ENCODE results near the gene SPSB1. TPM values are rescaled to one million over a fixed set of nuclear protein-coding genes. Genes with fewer than 3 reads are reported as not detected.

Gene SPSB1
- total RNA-seq, 1 donor from 2014 or later, result 78.6 TPM

DNA sequence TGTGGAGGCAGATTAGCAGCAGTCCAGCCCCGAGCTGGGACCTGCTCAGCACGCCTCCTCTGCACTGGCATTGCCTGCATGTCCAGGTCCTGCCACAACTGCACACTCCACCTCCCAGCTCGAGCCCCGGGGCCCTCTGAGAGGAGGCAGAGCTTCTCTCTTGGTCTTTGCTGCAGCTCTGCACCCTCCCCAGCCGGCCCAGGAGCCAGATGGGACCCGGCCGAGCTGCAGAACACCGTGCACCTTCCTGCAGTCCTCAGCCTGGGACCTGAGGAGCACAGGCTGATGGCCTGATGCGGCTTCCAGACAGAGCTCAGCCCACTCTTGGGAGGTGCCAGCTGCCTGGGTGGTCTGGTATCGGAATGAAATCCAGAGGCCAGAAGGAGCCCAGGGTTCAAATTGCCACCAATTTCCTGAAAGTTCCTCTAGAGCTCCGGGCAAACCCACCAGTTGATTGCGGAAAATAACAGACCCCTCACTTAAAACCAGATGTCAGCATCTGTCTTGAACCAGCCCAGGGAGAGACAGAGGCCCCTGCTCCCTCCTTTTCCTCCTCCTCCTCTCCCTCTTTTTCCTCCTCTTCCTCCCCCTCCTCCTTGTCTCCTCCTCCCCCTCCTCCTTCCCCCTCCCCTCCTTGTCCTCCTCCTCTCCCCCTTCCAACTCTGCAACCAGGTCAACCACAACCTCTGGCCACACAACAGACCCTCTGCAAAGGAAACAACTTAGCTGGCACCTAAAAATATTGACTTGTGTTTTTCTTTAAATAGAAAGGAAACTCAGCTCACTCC, 10.6 kb upstream of the SPSB1 start:
- TF ChIP-seq, protein P1, sequence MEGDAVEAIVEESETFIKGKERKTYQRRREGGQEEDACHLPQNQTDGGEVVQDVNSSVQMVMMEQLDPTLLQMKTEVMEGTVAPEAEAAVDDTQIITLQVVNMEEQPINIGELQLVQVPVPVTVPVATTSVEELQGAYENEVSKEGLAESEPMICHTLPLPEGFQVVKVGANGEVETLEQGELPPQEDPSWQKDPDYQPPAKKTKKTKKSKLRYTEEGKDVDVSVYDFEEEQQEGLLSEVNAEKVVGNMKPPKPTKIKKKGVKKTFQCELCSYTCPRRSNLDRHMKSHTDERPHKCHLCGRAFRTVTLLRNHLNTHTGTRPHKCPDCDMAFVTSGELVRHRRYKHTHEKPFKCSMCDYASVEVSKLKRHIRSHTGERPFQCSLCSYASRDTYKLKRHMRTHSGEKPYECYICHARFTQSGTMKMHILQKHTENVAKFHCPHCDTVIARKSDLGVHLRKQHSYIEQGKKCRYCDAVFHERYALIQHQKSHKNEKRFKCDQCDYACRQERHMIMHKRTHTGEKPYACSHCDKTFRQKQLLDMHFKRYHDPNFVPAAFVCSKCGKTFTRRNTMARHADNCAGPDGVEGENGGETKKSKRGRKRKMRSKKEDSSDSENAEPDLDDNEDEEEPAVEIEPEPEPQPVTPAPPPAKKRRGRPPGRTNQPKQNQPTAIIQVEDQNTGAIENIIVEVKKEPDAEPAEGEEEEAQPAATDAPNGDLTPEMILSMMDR (IDR thresholded peaks at IDR 0.05; ENCODE audit: partially characterized antibody, unreplicated experiment), result no peak
- Mint-ChIP-seq H3K27ac (ENCODE audit: unreplicated experiment) (no peak overlapping the region), H3K9me3 (ENCODE audit: unreplicated experiment) (peaks cover 6% of the 10 kb centered on the region), H3K27me3 (ENCODE audit: unreplicated experiment) (peaks cover 8% of the 10 kb centered on the region), H3K36me3 (ENCODE audit: unreplicated experiment) (peaks cover 18% of the 10 kb centered on the region), H3K4me3 (ENCODE audit: unreplicated experiment) (no peak overlapping the region), H3K4me1 (ENCODE audit: low read depth, unreplicated experiment) (peaks cover 3% of the 10 kb centered on the region)
- DNase-seq, result no peak

DNA sequence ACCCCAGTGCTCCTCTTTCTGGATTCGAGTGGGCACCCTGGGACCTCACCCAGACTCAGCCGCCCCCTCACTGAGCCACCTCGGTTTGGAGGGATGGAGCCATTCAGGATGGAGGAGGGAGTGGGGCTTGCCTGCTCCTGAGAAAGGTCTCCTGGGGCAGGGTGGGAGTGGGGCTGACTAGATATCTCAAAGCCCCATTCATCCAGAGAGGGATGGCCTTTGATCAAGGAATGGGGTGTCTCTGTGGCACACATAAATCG, 10.1 kb upstream of the SPSB1 start:
- no peak for DNase-seq
- peaks cover 8% of the 10 kb centered on the region for H3K27me3 Mint-ChIP-seq (ENCODE audit: unreplicated experiment)
- no peak overlapping the region for H3K4me3 Mint-ChIP-seq (ENCODE audit: unreplicated experiment)
- TF ChIP-seq, protein P1 (IDR thresholded peaks at IDR 0.05; ENCODE audit: partially characterized antibody, unreplicated experiment), result no peak
- H3K9me3 Mint-ChIP-seq (ENCODE audit: unreplicated experiment), result peaks cover 6% of the 10 kb centered on the region
- peaks cover 3% of the 10 kb centered on the region for H3K4me1 Mint-ChIP-seq (ENCODE audit: low read depth, unreplicated experiment)
- H3K36me3 Mint-ChIP-seq (ENCODE audit: unreplicated experiment), result peaks cover 18% of the 10 kb centered on the region
- H3K27ac Mint-ChIP-seq (ENCODE audit: unreplicated experiment), result no peak overlapping the region

DNA sequence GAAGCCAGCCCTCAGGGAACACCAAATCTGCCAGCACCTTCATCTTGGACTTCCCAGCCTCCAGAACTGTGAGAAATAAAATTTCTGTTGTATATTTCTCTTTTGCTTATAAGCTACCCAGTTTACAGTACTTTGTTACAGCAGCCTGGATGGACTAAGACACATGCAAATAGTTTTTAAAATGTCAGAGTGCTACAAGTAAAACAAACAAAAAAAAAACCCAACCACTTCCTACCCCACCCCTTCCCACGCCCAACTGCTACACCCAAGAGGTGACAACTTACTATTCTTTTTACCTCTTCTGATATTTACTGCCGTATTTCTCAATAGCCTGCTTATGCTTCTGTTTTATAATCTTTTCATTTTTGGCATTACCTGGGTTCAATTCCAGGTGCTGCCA, 8.6 kb upstream of the SPSB1 start:
- Mint-ChIP-seq H3K36me3 (ENCODE audit: unreplicated experiment) (peaks cover 29% of the 10 kb centered on the region), H3K4me1 (ENCODE audit: low read depth, unreplicated experiment) (peaks cover 3% of the 10 kb centered on the region), H3K4me3 (ENCODE audit: unreplicated experiment) (no peak overlapping the region), H3K9me3 (ENCODE audit: unreplicated experiment) (peaks cover 9% of the 10 kb centered on the region), H3K27me3 (ENCODE audit: unreplicated experiment) (peaks cover 8% of the 10 kb centered on the region), H3K27ac (ENCODE audit: unreplicated experiment) (no peak overlapping the region)
- no peak for DNase-seq
- TF ChIP-seq, protein P1 (IDR thresholded peaks at IDR 0.05; ENCODE audit: partially characterized antibody, unreplicated experiment), result no peak

DNA sequence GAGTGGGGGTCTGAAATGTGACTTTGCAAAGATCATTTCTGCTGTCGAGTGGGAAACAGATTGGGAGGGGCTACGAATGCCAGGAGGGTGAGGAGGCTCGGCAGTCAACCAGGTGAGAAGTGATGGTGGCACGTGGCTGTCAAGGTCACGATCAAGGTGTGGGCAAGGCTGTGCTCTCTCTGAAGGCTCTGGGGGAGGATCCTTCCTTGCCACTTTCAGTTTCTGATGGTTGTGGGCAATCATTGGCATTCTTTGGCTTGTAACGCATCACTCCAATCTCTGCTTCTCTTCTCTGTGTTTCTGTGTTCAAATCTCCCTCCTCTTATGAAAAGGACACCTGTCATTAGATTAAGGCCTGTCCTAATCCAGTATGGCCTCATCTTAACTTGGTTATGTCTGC, 6.1 kb upstream of the SPSB1 start:
- Mint-ChIP-seq H3K27me3 (ENCODE audit: unreplicated experiment) (peaks cover 4% of the 10 kb centered on the region), H3K9me3 (ENCODE audit: unreplicated experiment) (peaks cover 6% of the 10 kb centered on the region), H3K36me3 (ENCODE audit: unreplicated experiment) (peaks cover 30% of the 10 kb centered on the region), H3K27ac (ENCODE audit: unreplicated experiment) (no peak overlapping the region), H3K4me1 (ENCODE audit: low read depth, unreplicated experiment) (peaks cover 6% of the 10 kb centered on the region), H3K4me3 (ENCODE audit: unreplicated experiment) (no peak overlapping the region)
- DNase-seq, result no peak
- TF ChIP-seq, protein P1 (IDR thresholded peaks at IDR 0.05; ENCODE audit: partially characterized antibody, unreplicated experiment), result no peak

DNA sequence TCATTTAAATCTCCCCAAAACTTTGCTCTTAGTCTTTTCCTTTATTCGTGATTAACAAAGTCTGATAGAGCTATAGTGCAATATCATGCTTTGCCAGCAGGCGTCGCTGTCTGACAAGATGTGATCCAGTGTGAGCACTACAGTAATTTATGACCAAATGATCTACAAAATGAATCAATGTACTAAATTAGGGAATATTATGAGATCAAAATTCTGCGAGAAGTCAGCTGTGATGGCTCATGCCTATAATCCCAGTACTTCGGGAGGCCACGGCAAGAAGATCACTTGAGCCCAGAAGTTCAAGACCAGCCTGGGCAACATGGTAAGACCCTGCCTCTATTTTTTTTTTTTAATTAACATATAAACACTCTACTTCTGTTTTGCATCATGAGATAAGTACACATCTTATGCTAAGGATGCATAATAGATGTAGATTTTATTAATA, 3.6 kb upstream of the SPSB1 start:
- peaks cover 9% of the 10 kb centered on the region for H3K9me3 Mint-ChIP-seq (ENCODE audit: unreplicated experiment)
- peaks cover 2% of the 10 kb centered on the region for H3K27me3 Mint-ChIP-seq (ENCODE audit: unreplicated experiment)
- TF ChIP-seq, protein P1 (IDR thresholded peaks at IDR 0.05; ENCODE audit: partially characterized antibody, unreplicated experiment), result peak; percentile 98
- DNase-seq, result peak; percentile 75
- H3K4me1 Mint-ChIP-seq (ENCODE audit: low read depth, unreplicated experiment), result peaks cover 9% of the 10 kb centered on the region
- no peak overlapping the region for H3K4me3 Mint-ChIP-seq (ENCODE audit: unreplicated experiment)
- peaks cover 30% of the 10 kb centered on the region for H3K36me3 Mint-ChIP-seq (ENCODE audit: unreplicated experiment)
- H3K27ac Mint-ChIP-seq (ENCODE audit: unreplicated experiment), result no peak overlapping the region
